Stimulated activated CD4-positive, alpha-beta T cell treated with anti-CD3 and anti-CD28 coated beads, Interleukin-15, amount 100 ng/mL, for 24 hours (primary cell): ENCODE results near the gene ZBTB20.

Source experiments
- DNase-seq: peaks from one replicate; pipeline ENCODE4 v3.0.0-alpha.2; 2020

The ZBTB20 gene

DNA sequence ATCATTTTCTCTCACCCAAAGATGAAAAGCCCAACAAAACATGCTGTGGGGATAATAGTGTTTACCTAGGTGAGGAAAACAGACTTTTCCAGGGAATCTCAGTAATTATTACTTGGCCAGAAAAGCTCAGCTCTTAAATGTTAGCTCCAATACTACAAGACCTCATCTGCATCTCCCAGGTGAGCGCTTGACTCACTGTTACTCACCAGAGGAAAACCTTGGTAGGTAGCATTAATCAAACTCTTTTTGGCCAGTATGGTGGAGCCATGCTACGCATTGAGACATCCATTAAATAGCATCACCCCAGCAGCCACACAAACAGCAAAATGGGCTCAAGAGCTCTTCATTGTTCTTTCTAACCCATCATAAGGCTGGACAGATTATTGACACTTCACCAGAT is 754.3 kb downstream of the ZBTB20 start:
- no peak for DNase-seq

DNA sequence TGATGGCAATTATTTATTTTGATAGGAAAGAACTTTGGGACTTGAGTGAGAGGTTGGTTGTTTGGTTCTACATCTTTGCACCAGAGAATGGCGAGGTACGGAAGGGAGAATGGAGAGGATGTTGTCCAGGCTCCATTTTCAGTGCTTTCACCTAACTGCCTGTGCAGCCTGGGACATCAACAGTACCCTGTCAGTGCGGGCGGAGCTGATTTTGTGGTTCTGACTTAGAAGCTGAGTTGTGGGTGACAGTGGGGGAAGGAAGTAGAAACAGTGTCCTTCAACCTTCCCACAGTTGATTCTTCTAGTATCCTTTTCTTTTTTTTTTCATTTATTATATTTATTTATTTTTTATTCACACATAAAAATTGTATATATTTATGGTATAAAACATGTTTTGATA is 757.9 kb downstream of the ZBTB20 start:
- DNase-seq: peak; percentile 11

DNA sequence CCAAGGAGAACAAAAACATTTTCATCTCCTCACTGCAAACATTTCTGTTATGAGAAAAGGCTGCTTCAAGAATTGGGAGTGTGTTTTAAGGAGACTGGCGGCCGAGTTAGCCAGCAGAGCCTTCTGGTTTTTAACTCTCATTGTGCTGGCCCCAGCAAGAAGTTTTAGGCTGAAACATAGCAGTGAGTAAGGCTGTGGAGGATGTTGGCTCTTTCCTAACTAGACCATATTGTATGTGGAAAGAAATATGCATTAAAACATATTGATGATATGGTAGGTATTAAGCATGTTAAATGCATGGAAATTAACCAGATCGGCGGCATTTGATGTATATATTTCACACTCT is 762.6 kb downstream of the ZBTB20 start:
- DNase-seq: no peak

DNA sequence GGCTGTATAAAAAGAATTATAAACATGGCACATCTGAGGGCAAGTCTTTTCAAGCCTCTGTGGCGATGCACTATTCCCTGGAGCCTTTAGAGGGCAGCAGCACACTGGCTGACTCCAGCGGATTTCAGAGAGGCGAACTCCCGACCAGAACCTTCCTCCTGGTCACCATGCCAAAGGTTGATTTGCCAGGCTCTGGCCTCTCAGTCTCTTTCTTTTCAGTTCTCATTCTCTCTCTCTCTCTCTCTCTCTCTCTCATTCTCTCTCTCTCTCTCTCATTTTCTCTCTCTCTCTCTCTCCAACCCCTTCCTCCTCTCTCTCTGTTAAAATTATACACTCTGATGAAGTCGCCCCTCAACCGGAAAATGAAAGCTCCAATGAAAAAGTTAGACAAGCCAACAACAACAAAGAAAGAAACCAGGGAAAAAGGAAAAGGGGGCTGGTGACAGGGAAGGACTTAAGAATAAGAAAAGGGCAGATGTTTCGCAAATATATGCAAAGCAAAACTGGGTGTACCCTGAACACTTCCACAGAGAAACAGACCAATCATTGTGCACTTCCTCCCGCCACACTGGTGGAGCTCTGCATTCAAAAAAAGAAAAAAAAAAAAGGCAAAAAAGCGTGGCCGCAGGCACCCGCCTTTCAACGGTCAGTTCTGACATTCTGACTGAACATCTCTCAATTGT is 763.1 kb downstream of the ZBTB20 start:
- peak; percentile 79 for DNase-seq

DNA sequence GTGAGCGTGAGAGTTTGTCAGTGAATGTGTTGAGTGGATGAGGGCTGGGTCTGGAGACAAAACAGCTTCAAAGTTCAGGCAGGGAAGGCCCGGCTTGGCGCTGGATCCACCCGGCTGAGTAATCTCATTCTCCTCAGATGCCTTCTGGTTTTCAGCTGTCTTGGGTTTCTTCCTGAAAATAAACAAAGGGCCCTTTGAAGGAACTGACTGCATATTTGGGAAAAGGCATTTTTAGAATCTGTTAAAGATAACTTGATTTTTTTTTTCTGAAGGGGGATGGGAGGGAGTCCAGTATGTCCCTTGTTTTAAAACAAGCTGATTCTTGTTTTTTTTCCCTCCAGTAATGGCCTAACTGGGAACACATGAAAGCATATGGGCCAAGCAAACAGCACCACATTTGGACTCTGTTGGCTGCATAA is 766.8 kb downstream of the ZBTB20 start:
- no peak for DNase-seq

DNA sequence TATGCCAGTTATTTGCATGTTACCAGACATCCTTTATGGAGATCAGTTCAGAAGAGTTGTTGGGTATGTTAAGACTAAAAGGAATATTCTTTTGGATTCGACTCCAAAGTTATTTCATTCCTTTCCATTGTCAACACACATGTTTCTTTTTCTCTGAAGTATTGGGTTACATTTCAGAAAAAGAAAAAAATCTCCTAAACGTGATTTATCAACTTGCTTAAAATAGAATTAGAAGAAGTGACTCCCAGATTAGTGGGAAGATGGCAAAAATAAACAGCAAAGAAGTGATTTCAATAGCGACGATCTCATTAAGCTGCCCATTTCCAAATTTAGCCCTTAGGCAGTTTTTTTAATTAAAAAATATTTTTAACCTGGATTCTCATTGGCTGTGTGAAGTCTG is 767.8 kb downstream of the ZBTB20 start:
- no peak for DNase-seq

DNA sequence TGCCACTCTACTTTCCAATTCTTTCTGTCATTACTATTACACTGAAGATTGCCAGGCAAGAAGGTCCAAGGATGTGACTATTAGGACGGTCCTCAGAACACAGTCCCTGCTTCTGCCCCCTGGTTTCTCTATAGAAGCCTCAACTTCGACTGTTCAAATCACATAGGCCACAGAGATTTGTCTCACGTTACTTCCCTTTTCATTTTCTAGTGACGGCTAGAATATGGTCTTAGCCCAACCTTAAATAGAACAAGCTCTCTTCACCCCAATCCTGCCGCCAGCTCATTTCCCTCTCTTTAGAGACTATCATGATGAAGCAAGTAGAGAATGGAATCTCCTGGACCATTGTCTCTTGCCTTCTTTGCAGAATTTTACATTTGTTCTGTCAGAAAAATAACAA is 768.3 kb downstream of the ZBTB20 start:
- DNase-seq: no peak

DNA sequence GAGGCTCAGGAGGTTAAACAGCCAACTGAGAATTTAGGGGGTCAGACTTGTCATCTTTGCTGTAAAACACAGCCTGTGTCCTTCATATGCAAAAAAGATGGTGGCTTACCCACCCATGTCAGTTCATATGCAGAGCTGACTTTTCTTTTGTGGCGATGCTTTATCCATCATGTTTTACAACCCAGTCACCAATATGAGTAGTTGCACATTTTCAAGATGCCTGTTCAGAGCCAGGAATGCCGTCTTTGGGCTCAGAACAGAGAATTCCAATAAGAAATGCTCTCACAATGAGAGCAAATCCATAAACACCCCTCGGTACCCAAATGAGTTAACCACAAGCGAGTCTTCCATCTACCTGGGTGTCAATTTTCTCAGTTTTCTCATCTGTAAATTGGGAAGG is 769.7 kb downstream of the ZBTB20 start:
- DNase-seq: no peak

DNA sequence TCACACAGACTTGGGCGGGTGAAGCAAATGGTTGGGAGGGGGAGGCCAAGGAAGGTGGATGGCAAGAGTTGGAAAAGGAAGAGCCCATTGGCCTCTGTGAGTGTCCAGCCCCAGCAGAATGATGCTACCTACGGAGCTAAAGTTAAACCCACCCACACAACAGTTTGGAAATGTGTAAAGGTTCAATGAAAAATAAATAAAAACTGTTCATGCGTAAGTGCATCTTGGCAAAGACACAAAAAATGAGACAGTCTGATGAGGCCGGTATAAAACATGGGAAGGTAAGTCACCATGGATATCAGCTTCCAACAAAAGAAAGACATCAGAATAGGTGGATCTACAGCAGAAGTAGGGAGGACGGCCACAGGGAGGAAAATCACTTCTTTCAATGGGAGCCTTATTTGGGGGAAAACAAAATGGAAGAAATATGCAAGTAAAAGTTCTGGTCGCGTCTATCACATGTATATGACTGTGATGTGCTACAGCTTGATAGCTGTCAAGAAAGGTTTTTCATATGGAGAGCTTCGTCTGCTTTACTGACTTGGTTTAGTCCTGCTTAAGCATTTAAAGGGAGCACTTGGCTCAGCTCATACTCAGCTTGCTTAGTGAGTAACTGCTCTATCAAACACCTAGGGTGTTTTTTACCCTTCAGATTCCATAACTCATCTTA is 770.4 kb downstream of the ZBTB20 start:
- DNase-seq: no peak

DNA sequence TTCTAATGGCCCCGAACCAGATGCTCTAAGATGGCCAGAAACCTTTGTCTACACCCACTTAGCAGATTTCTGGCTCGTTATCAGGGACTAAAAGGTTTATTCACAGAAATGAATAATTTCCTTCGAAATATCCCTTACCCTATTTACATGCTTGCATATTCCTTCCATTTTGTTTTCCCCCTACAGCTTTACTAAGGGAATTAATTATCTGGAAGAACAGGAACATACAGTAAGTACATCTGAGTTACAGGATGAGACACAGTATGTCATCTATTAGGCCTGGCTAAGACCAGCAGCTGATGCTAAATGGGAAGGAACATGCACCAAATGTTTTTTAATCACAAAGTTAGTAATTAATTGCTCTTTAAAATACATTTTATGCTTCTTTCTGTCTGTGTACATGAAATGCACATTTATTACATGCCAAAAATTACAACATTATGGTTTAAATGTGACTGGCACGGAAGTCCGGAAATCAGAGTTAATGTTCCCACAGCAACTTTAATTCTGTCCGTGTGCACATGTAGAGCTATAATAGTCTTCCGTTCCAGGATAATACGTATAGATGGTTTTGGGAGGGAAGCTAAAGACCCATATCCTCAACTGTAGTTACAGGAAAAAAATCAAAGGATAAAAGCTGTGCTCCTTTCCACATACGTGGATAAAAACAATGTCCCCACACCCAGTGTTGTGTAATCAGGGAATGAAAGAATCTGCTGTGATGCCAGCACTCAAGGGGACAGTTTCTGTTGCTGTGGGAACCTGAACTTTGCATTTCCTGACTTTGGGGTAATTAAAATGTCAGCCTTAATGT is 771.3 kb downstream of the ZBTB20 start:
- no peak for DNase-seq

DNA sequence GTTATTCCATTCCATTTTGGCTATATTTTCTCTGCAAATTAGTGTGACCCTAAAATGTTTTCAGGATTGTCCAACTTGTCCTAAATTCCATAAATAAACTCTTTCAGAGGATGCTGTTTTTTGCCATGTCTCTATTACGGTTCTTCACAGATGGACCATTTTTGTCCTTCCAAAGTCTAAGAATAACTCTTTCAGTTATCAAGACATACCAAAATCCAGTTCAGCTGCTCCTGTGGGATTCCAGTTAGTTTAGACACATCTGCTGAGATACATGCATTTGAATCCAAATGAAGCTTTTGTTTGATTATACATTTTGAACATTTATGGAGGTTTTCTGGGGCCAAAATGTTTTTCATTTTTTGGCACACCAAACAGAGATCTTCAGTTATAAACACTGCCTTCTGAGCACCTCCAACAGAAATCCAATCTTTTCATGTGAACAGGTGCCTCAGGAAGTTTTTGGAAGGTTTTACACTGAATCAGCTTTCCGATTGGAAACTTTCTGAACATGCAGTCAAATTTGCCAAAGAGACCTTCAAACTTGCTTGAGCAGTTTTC is 772.6 kb downstream of the ZBTB20 start:
- no peak for DNase-seq

DNA sequence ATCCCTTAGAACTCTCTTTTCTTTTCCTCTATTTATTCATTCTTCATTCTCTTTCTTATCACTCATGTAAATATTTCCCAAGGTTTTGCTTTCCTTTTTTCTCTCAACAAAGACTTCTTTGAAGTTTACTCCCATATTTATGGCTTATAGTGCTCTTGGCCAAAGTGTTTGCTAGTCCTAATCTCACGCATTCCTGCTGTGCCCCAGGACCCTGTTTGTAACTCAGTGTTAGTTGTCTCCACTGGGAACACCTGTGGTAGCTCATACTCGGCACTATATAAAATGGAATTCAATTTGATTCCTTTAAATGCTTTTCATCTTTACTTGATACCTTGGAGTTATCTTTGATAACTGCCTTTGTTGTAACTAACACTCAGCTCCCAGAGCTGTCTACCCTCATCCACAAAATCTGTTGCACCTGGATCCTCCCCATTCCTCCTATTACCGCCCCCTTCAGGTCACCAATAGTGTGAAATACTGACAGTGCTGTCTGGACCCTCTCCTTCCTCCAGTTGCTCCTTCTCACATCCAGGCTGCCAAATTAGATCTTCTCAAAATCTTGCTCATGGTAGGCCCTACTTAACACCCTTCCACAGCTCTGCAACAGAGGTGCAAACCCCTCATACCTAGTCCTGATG is 776.4 kb downstream of the ZBTB20 start:
- no peak for DNase-seq

DNA sequence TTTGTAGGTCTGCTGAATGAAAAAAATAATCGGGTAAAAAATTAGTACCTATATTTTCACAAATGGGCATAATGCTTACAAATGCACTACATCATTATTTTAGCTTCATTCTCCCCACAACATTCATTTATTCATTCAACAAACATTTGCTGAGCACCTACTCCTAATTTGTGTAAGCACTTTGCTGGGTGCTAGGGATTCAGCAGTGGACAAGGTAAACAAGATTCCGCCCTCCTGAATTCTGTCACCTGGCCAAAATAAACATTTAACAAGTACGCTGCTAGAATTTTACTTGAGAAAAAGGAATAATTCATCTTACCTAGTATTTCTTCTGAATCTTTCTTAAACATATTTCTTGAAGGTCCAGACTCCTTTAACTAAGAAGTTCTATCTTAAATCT is 781.2 kb downstream of the ZBTB20 start:
- no peak for DNase-seq

DNA sequence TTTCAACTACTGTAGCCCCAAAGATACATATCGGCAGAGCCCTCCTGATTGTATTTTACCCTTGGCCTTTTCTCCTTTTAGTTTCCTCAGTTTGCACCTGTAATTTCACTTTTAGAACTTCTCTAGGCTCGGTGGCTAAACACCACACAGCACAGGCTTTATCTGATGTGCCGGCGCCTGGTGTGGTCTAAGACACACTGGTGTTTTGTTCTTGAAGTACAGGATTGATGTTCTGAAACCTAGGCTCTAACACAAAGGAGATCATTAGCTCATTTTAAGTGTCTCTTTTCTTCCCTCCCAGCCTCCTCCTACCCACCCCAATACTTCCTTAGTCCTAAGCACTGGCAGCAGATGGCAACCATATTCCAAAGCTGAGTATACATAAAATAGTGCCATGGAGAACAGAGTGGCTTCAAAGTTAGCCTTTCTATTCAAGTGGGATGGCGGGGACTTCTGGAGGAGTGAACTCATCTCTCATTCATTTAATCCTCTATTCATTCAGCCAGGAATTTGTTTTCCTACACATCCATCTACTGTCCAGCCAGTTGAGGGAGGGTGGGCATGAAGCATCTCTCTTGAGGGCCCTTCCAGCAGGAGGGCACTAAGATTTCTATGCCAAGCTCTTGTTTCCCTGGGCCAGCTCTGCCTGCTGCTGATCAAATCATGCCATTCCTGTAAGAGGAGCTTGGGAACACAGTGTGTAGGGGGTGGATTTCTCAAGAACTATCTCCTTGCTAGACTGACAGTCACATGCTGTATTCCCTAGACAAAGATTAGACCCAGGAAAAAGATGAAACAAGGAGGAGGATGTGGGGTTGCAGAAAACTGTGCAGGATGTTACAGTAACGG is 782.1 kb downstream of the ZBTB20 start:
- no peak for DNase-seq

DNA sequence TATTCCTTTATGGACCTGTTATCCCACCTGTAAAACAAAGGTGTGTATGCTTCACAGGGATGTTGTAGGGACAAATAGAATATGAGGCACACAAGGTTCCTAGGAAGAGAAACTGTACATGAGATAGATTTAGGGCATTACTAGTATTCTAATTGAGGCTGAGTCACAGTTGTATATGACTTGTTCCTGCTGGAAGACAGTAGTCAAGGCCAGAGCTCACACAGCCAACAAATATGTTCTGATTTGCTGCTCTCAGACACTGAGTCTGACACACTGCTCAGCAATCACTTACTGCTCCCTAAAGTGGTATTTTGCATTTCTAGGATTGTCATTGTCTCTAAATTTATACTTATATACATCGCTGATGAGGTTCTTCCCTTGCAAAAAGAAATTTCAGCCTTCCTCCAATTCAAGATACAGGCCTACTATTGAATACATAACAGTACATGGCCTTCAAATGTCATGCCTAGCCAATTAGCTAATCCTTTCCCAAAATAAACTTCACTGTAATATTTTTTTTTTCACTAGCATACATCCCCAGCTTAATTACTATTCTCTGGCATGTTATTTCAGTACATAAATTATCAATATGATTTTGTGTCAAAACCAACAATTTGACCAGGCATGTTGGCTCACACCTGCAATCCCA is 783.4 kb downstream of the ZBTB20 start:
- no peak for DNase-seq

DNA sequence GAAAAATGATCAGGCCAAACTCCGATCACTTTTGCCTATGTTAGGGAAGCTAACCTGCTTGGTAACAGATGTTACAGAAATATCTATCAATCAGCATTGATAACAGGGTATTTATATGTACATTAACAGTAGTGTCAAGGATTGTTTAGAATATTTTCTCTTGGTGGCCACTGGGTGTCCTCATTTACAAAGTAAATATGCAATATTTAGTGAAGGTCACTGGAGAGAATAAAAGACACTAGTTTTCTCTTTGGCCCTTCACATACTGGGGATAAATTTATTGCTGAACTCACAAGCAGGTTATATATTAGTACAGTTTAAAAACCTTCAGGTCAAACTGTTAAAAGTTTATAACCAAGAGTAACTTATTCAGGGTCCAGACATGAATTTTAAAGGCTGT is 784.3 kb downstream of the ZBTB20 start:
- DNase-seq: no peak

DNA sequence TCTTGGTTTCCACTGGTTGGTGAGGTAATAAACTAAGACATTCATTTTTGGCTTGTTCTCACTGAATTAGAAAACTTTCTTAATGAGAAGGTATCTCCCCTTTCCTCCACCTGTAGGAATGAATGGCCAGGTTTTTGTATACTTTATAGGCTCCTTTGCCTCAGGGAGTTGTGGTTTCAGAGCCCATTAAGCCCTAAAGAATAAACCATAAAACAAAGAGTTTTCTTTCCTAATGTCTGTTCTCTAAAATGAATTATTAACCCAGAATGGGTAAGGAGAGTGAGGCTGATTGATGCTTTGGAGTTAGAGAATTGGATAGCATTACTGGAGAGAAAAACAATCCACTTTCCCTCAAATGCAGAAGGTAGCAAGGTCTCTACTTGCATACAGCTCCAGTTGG is 785.7 kb downstream of the ZBTB20 start:
- DNase-seq: no peak

DNA sequence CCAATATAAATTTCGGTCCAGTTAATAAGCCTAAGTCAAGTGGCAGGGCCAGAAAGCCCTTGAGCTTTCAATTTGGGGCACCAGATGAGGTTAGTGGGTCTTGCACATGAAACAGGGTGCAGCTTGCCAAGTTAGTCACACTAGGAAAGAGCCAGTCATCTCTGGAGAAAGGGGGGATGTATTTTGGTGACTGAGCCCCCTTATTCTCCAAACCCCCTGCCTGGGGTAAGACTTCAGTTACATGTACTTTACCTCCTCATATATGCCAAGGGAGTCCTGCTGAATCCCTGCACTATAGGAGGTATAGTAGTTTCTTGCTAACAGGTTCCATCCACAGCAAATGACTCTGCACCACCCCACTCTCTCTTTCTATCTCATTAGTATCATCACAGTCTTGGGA is 790.6 kb downstream of the ZBTB20 start:
- DNase-seq: no peak

DNA sequence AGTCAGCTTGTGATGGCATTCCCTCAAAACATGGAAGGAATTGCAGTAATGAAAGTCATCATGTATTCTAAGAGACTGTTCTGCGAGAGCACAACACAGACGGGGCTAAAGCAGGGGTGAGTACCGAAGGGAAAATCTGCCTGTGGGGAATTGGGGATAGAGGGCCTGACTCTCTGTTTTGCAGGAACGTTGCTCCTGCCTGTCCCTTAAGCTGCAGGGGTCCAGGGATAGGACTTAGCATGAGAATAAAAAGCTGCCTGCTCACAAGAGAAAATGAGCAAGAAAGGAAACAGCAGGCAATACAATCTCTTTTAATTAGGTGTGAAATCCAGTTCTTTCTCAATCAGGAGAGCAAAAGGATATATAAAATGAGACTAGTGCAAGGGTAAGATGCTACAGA is 791.0 kb downstream of the ZBTB20 start:
- no peak for DNase-seq

DNA sequence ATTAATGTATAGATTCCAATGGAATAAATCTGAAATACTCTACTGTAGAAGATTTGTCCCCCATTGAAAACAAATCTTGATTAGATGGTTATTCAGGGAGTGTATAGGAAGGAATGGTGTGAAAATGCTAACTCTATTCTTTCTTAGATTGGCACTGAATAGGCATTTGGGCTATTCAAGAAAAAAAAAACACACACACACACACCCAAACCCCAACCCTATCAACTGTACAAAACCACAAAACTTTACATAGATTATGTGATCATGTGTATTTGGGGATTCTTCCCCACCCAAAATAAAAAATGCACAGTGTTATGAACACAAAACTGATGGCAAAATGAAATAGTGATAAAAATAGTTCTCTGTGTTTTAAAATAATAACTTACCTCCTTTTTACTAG is 791.4 kb downstream of the ZBTB20 start:
- DNase-seq: no peak

DNA sequence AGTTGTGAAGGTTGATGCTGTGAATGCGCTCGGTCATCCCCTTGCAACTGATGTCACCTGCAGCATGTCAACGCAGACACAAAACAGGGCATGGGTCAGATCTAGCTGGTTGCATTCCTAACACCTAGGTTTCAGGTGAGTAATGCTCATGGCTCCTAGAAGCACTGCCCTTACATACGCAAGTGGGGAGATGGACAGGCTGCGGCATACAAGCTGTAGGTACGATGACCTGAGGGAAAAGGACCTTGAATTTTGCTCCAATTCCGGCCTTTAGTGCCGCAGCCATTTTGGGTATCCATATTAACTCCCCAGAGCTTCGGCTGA is 795.3 kb downstream of the ZBTB20 start:
- DNase-seq: no peak
